OCI-LY1 (cell line): ENCODE measurements around the gene METTL25.

Experiments used
- H2AFZ ChIP-seq: fragments of 200-600 bp; sonication (generic), shearing (Covaris generic); 2 replicates; pipeline ENCODE4 v1.6.0; 2014; ENCODE audit warnings: antibody characterized with exemption, mild to moderate bottlenecking, low read length
- H3F3A ChIP-seq: fragments of 200-600 bp; sonication (generic), shearing (Covaris generic); 2 replicates; pipeline ENCODE4 v1.6.0; 2014; ENCODE audit warnings: mild to moderate bottlenecking, antibody characterized with exemption, low read length, moderate library complexity; ENCODE audit not compliant: insufficient read depth
- H3K27ac ChIP-seq: fragments of 200-600 bp; sonication (generic); 2 replicates; pipeline ENCODE4 v1.5.1; 2014; ENCODE audit warnings: low read length, mixed run types, mild to moderate bottlenecking, low read depth; ENCODE audit not compliant: poor library complexity, severe bottlenecking
- H3K27me3 ChIP-seq: fragments of 200-600 bp; sonication (generic); 2 replicates; pipeline ENCODE4 v1.6.0; 2014; ENCODE audit warnings: antibody characterized with exemption, mild to moderate bottlenecking, low read length, moderate library complexity; ENCODE audit not compliant: insufficient read depth
- H3K36me3 ChIP-seq: fragments of 200-600 bp; sonication (generic); 2 replicates; pipeline ENCODE4 v1.6.1; 2014; ENCODE audit warnings: mild to moderate bottlenecking, antibody characterized with exemption, low read length, moderate library complexity, mixed read lengths; ENCODE audit not compliant: insufficient read depth
- H3K4me1 ChIP-seq: fragments of 200-600 bp; sonication (generic); 2 replicates; pipeline ENCODE4 v1.5.1; 2014; ENCODE audit warnings: mild to moderate bottlenecking, low read length, moderate library complexity; ENCODE audit not compliant: insufficient read depth, severe bottlenecking
- H3K4me2 ChIP-seq: fragments of 200-600 bp; sonication (generic), shearing (Covaris generic); 2 replicates; pipeline ENCODE4 v1.6.1; 2014; ENCODE audit warnings: low read length
- H3K4me3 ChIP-seq: fragments of 200-600 bp; sonication (generic); 2 replicates; pipeline ENCODE4 v1.5.1; 2014; ENCODE audit warnings: low read length, low read depth, mild to moderate bottlenecking, mixed read lengths; ENCODE audit not compliant: poor library complexity, severe bottlenecking
- H3K79me2 ChIP-seq: fragments of 200-600 bp; shearing (Covaris generic); 2 replicates; pipeline ENCODE4 v1.6.1; 2016; ENCODE audit warnings: mixed run types, low read length, mixed read lengths; ENCODE audit not compliant: insufficient read depth
- H3K9ac ChIP-seq: fragments of 200-600 bp; sonication (generic), shearing (Covaris generic); 2 replicates; pipeline ENCODE4 v1.6.1; 2014; ENCODE audit warnings: mild to moderate bottlenecking, low read length, mixed read lengths
- H3K9me2 ChIP-seq: fragments of 200-600 bp; sonication (generic), shearing (Covaris generic); 2 replicates; pipeline ENCODE4 v1.6.1; 2014; ENCODE audit warnings: low read depth, mild to moderate bottlenecking, low read length, mixed read lengths
- H3K9me3 ChIP-seq: fragments of 200-600 bp; shearing (Covaris generic); 2 replicates; pipeline ENCODE4 v1.6.1; 2014; ENCODE audit warnings: low read length, mixed read lengths
- H4K20me1 ChIP-seq: fragments of 200-600 bp; sonication (generic), shearing (Covaris generic); 2 replicates; pipeline ENCODE4 v1.6.0; 2016; ENCODE audit warnings: mild to moderate bottlenecking, low read length; ENCODE audit not compliant: insufficient read depth
- CTCF ChIP-seq: fragments of 200-600 bp; sonication (generic), shearing (Covaris generic); IDR thresholded peaks from 2 replicates; pipeline ENCODE4 v1.5.1; 2017; ENCODE audit warnings: mild to moderate bottlenecking, antibody characterized with exemption, low read length, moderate library complexity, mixed read lengths
- EZH2 ChIP-seq: fragments of 200-600 bp; sonication (generic), shearing (Covaris generic); IDR thresholded peaks from 2 replicates; pipeline ENCODE4 v1.8.0; 2017; ENCODE audit warnings: borderline replicate concordance, mixed run types, mild to moderate bottlenecking, antibody characterized with exemption, low read length, moderate library complexity, mixed read lengths

METTL25 gene

GRCh38 chr12:82361461-82361915 lies 3.2 kb downstream of the METTL25 start:
- Histone ChIP-seq H3K36me3 (peaks cover 2% of the 10 kb centered on the region; the same call in 1 of the 2 replicates), H3K27me3 (no peaks in the 10 kb centered on the region), H2AFZ (no peak overlapping the region), H3F3A (no peaks in the 10 kb centered on the region), H3K9ac (no peak overlapping the region), H4K20me1 (no peaks in the 10 kb centered on the region), H3K27ac (no peak overlapping the region), H3K9me2 (no peaks in the 10 kb centered on the region), H3K79me2 (peaks cover 17% of the 10 kb centered on the region), H3K9me3 (no peaks in the 10 kb centered on the region), H3K4me1 (peaks cover 22% of the 10 kb centered on the region), H3K4me2 (no peak overlapping the region), H3K4me3 (no peak overlapping the region)
- no peak for TF ChIP-seq CTCF
- no peak for TF ChIP-seq EZH2

GRCh38 chr12:82363990-82364389 lies 5.7 kb downstream of the METTL25 start:
- TF ChIP-seq CTCF (no peak), EZH2 (no peak)
- H3K79me2 ChIP-seq, result no peaks in the 10 kb centered on the region
- no peak overlapping the region for H3K27ac ChIP-seq
- no peaks in the 10 kb centered on the region for H3F3A ChIP-seq
- H2AFZ ChIP-seq, result no peak overlapping the region
- H3K9me3 ChIP-seq, result no peaks in the 10 kb centered on the region
- no peak overlapping the region for H3K9ac ChIP-seq
- peaks cover 11% of the 10 kb centered on the region for H3K4me1 ChIP-seq
- no peak overlapping the region for H3K4me3 ChIP-seq
- H3K36me3 ChIP-seq, result no peaks in the 10 kb centered on the region
- no peaks in the 10 kb centered on the region for H3K27me3 ChIP-seq
- no peaks in the 10 kb centered on the region for H3K9me2 ChIP-seq
- no peaks in the 10 kb centered on the region for H4K20me1 ChIP-seq
- no peak overlapping the region for H3K4me2 ChIP-seq

GRCh38 chr12:82366197-82366596 lies 7.9 kb downstream of the METTL25 start:
- Histone ChIP-seq H3F3A (no peaks in the 10 kb centered on the region), H3K79me2 (no peaks in the 10 kb centered on the region), H2AFZ (no peak overlapping the region), H3K9me2 (no peaks in the 10 kb centered on the region), H3K36me3 (no peaks in the 10 kb centered on the region), H3K27ac (no peak overlapping the region), H3K4me2 (no peak overlapping the region), H3K9me3 (no peaks in the 10 kb centered on the region), H3K9ac (no peak overlapping the region), H3K27me3 (no peaks in the 10 kb centered on the region), H4K20me1 (no peaks in the 10 kb centered on the region), H3K4me3 (no peak overlapping the region), H3K4me1 (no peaks in the 10 kb centered on the region)
- TF ChIP-seq CTCF, result no peak
- TF ChIP-seq EZH2, result no peak
